Fibroblast of pulmonary artery (primary cell): ENCODE data around the gene ATOH8.

ENCODE experiments used
- DNase-seq: peaks from one replicate; pipeline ENCODE4 v3.0.0-alpha.2; 2010; ENCODE audit warnings: low read depth
- H3K4me3 ChIP-seq: replicated peaks from 2 replicates; pipeline ENCODE4 v1.5.1; 2011; ENCODE audit warnings: low read depth, mild to moderate bottlenecking, control low read depth, low read length, moderate library complexity
- CTCF ChIP-seq: IDR thresholded peaks from 2 replicates; pipeline ENCODE4 v1.5.1; 2011; ENCODE audit warnings: mild to moderate bottlenecking, control low read depth, low read length, inconsistent platforms; ENCODE audit errors: missing control alignments

ATOH8 gene

DNA sequence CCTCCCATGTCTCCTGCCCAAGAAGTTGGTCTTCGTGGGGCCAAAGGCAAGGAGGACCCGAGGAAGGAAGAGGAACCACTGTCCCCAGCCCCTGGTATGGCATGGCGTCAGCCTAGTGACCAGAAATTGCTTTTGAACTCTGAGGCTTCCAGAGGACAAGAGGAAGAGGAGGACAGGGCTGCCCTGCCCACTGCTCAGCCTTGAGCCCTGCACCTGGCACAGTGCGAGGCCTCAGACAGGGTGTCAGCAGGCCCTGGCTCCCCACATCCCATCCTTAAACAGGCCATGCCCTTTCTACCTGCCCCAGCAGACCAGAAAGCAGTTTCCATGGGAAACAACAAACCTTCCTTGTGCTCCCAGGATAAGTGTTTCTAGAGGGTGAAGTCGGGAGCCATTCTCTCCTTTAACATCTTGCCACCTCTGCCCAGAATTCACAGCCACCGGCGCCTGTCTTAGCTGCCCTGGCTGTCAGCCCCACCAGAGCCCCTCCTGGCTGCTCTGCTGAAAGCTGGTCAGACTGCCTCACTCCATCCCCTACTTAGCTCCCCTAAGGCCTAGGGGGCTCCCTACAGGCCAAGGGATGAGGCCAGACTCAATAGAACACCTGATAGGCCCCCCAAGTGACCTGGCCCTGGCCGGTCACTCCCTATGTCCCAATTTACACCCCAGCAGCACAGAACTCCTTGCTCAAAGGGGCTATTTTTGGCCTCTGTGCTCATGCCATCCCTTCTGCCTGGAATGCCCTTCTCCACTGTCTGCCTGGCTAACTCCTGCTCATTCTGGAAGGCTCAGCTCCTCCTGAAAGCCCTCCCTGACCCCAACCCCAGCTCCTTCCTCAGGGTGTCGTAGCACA, 20.6 kb downstream of the ATOH8 start:
- no peak for DNase-seq
- H3K4me3 ChIP-seq: no peak overlapping the region
- no peak for TF ChIP-seq CTCF

DNA sequence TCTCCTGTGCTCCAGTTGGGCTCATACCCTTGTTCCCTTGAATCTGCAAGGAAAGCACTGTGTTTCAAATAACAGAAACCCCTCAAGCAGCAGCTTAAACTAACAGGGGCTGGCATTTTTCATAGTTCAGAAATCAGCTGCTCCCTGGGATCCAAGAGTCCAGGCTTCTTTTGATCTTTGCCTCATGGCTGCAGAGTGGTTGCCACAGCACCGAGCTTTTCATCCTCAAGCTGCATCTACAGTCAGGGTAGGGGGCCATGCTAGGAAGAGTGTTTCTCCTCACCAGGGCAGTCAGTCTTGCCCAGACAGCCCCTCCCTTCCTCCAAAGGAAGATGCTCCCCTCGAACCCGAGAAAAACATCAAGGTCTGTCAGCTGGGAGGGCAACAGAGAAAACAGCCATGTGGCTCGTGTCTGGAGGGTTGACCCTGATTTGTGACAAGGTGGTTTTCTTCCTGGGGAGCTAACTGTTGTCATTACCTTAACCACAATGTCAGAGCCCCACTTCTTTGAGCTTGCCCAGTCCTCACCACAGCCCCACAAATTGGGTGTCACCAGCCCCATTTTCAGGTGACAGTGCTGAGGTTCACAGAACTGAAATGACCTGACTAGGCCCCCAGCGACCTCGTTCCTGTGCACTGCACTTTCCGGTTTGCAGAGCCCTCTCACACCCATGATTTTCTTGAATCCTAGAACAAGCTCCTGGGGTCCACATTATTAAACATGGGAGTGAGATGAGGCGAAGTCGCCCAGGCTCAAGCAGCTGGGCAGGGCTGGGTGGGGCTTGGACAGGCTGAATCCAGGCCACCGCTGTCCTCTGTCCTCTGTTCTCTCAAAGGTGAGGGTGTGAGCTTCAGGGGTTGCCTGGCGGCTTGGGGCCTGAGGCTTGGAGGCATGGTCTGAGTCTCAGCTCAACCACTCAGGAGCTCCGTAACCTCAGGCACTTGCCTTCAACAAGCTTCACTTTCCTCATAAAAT, 21.9 kb downstream of the ATOH8 start:
- no peak for DNase-seq
- H3K4me3 ChIP-seq: no peak overlapping the region
- no peak for TF ChIP-seq CTCF

DNA sequence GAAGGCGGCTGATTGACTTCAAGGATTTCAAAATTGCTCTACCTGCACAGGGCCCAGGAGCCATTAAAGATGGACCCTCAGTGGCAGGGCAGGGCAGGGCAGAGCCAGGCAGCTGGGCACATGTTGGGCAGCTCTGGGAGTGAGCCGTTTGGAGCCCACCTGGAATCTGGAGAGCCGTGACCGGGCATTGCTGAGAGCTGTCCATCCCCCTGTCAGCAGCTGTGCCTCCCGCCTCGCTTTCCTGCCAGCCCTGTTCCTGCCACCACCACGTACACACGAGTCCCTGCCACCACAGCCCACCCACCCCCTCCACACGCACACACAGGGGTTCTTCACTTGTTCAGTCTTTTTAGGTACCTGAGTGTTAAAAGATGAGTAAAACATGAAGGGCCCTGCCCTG, 22.9 kb downstream of the ATOH8 start:
- DNase-seq: no peak
- no peak overlapping the region for H3K4me3 ChIP-seq
- no peak for TF ChIP-seq CTCF

DNA sequence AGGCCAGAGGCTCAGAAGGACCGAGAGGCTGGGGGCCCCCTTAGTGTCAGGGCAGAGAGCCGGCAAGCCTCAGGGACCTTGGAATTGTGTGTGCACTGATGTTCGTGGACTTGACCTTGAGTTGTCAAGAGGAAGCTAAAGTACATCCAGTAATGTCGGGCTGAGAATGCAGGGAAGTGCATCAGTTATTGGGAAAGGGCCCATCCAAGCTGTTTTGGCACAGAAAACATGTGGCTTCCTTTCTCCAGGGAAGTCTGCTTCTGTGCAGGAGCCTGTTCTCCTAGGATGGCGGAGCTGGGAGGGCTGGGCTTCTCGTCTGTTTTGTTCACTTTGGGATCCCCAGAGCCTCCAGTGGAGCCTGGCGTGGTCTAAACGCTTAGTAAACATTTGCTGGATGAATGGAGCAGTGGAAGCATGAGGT, 23.7 kb downstream of the ATOH8 start:
- DNase-seq: peak; percentile 81
- TF ChIP-seq CTCF: no peak
- no peak overlapping the region for H3K4me3 ChIP-seq

DNA sequence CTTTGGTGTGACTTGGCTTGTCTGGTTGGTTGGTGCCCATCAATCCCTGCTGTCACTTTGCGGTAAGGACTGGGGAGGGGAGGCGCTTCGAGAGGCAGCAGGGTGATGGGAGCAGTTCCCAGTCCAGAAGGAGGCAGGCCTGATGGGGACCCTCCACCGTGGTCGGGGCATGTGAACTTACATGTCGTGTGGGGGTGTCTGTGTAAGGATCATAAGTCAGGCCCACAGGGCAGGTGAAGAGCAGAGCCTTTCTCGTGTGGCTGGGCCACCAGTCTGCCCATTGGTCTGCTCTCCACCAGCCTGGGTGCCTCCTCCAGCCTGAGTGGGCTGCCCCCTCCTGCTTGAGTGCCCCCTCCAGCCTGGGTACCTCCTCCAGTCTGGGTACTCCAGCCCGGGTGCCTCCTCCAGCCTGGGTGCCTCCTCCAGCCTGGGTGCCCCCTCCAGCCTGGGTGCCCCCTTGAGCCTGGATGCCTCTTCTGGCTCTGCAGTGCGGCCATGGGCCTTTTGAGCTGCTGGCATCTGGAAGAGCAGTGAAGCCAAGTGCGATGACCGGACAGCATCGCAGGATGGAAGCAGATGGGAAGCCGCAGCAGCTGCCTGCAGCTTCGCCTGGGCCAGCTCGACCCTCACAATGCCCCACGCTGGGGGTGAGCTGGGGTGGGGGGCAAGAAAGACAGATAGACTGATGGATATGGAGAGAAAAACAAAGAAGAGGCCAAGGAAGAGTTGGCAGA, 25.0 kb downstream of the ATOH8 start:
- DNase-seq: no peak
- H3K4me3 ChIP-seq: no peak overlapping the region
- no peak for TF ChIP-seq CTCF

- H3K4me3 ChIP-seq: no peak overlapping the region
- no peak for DNase-seq
- no peak for TF ChIP-seq CTCF
Measured at GRCh38 chr2:85779641-85780315, 26.0 kb downstream of the ATOH8 start.
